Brain pericyte (primary cell): ENCODE measurements around the gene NPC1L1.
A peak's percentile ranks its signal among the peaks of the same experiment; 100 is the strongest.
"Not testable (repeated sequence)": the region's sequence is repeated elsewhere in the genome, so short reads cannot be mapped to it uniquely, and the experiment has no call there.

Experiments used
- DNase-seq: peaks from one replicate; pipeline ENCODE4 v3.0.0-alpha.2; 2012; ENCODE audit warnings: low read depth, low spot score

The NPC1L1 gene

DNA sequence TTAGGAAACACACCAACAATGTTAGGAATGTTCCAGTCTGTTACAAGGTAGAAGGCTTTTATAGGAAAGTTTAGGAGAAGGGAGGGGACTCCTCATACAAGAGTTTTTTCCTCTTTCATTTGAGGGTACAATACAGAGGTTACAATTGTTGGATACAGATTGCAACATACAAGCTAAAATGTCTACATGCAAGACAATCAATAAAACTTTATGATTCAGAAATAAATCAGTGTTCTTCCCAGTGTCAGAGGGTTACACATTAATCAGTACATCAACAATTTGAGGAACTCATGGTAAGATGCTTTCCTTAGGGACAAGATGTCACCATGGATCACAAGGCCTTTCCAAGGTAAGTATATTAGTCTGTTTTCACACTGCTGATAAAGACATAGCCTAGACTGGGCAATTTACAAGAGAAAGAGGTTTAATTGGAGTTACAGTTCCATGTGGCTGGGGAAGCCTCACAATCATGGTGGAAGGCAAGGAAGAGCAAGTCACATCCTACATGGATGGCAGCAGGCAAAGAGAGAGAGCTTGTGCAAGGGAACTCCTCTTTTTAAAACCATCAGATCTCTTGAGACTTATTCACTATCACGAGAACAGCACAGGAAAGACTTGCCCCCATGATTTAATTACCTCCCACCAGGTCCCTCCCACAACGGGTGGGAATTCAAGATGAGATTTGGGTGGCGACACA is 34.4 kb downstream of the NPC1L1 start:
- not testable (repeated sequence) for DNase-seq

DNA sequence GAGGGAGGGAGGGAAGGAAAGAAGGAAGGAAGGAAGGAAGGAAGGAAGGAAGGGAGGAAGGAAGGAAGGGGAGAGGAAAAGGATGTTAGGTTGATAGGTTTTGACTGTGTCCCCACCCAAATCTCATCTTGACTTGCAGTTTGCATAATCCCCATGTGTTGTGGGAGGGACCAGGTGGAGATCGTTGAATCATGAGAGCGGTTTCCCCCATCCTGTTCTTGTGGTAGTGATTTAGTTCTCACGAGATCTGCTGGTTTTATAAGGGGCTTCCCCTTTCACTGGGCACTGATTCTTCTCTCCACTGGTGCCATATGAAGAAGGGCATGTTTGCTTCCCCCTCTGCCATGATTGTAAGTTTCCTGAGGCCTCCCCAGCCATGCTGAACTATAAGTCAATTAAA is 35.5 kb downstream of the NPC1L1 start:
- DNase-seq = no peak

DNA sequence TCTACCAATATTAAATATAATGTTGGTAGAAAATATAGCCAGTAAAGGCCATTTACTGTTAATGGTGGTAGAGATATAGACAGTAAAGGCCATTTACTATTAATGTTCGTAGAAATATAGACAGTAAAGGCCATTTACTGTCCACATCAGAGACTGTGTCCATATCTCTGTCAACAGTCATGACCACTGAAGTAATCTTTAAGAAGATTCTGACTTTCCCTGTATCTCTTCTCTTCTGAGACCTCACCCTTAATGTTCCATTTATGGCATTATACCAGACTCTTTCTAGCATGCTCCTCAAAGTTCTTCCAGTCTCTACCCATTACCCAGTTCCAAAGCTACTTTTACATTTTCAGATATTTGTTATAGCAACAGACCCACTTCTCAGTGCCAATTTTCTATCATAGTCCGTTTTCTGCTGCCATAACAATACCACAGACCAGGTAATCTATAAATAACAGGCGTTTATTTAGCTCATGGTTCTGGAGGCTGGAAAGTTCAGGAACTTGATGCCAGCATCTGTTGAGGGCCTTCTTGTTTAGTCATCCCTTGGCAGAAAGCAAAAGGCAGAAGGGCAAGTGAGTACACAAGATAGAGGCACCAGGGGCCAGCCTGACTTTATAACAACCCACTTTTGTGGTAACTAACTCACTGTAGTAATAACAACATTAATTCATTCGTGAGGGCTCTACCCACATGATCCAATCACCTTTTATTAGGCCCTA is 42.7 kb downstream of the NPC1L1 start:
- DNase-seq = no peak

DNA sequence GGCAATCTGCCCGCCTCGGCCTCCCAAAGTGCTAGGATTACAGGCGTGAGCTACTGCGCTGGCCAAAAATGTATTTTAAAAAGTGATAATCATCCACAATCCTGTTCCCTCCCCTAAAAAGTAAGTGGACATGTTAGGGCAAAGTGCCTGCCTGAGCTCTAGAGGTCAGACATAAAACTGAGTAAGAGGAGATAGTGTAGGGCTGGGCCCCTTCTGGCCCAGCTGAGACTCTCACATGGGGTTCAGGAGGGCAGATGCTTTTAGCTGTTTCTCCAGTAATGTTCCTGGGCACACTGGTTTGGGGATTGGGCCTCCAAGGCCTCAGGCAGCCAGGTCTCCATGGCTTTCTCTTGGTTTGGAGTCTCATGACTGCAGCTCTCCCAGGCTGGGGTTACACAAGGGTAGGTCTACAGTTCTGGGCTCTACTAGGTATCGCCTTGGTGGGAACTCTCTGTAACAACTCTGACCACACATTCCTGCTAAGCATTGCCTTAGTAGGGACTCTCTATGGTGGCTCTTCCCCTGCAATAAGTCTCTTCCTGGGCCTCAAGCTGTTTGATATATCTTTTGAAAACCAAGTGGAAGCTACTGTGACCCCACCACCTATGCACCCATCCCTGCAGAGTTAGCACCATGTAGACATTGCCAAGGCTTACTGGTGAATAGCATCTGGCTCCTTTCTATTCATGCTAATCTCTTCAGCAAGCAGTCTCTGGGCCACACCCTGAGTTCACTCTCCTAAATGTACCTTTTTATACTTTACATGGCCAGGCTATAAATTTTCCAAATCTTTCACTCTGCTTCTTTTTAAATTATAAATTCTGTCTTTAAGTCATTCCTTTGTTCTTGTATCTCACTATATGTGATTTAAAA is 43.7 kb downstream of the NPC1L1 start:
- DNase-seq = no peak

- DNase-seq = no peak
These were observed 44.7 kb downstream of the NPC1L1 start for GRCh38 chr7:44496385-44496784.

- no peak for DNase-seq
These were observed 46.2 kb downstream of the NPC1L1 start for GRCh38 chr7:44494960-44495359.

DNA sequence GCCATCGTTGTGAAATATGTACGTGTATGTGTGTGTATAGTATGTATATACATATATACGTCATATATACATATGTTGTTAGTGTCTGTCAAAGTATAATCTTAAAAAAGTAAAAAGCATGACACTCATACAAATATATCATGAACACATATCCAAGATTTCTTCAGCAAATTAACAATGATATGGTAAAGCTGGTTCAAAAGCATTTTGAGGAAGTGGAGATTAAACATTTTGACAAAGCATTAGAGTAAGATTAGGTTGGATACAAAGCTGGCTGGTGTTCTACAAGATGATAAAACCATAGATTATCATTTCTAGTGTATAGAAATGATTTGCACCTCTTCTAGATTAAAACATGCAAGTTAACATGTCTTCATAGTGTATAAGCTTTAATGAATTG is 49.9 kb downstream of the NPC1L1 start:
- DNase-seq = no peak

GRCh38 chr7:44490351-44491200 is 50.6 kb downstream of the NPC1L1 start, which contains the start of gene NUDCD3:
Gene NUDCD3, minus strand, starts transcription at chr7:44490658. Its CDS starts 58 bp downstream, at chr7:44490600.
- DNase-seq = peak; percentile 44

GRCh38 chr7:44489955-44490350 is 51.2 kb downstream of the NPC1L1 start:
- DNase-seq = no peak

DNA sequence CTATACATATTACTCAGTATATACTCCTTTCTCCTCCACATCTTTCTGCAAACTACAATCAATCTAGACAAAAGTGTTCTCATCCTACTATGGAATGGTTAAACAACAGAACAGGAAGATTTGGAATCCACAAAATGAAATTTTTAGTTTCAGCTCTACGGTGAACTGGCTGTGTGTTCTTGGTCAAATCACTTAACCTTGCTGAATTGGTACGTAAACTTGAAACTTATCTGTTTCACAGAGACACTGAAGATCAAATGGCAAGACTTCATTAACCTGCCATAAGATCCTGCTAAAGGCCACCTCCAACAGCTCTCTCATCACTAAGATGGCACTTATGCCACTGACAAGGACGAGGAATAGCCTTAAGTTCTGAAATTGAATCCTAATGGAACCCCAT is 52.2 kb downstream of the NPC1L1 start:
- no peak for DNase-seq

- DNase-seq = no peak
These were observed 54.4 kb downstream of the NPC1L1 start for GRCh38 chr7:44486693-44487092.

- DNase-seq = no peak
These were observed 55.1 kb downstream of the NPC1L1 start for GRCh38 chr7:44486001-44486400.

GRCh38 chr7:44484482-44485313 is 56.4 kb downstream of the NPC1L1 start:
- no peak for DNase-seq

DNA sequence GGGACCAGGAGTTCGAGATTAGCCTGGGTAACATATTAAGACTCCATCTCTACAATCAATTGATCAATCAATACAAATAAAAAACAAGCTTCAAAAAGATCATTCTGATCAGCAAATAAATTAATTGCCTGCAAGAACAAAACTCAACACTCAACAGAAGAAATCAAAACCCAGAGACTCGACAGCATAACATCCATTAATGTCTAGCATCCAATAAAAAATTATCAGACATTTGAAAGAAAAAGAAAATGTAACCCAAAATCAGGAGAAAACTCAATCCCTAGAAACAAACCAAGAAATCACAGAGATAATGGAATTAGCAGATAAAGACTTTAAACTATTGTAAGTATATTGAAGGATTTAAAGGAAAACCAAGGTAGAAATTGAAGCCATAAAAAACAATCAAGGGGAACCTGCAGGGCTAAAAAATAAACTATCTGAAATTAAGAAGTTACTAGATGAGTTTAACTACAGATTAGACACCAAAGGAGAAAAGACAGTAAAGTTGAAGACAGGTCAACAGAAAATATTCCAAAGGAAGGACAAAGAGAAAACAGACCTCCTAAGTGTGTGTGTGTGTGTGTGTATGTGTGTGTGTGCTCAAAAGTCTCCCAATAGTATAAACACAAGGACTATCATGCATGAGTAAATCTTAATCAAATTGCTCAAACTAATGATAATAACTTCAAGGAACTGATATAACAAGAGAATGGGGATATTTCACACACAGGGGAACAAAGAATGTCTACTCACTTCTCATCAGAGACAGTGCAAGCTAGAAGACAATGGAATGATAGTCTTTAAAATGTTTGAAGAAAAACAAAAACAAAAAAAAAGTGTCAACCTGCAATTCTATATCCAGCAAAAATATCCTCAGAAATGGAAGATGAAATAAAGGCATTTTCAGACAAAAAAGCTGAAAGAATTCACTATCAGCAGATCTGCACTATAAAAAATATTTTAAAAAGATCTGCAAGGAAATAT is 58.3 kb downstream of the NPC1L1 start:
- no peak for DNase-seq

DNA sequence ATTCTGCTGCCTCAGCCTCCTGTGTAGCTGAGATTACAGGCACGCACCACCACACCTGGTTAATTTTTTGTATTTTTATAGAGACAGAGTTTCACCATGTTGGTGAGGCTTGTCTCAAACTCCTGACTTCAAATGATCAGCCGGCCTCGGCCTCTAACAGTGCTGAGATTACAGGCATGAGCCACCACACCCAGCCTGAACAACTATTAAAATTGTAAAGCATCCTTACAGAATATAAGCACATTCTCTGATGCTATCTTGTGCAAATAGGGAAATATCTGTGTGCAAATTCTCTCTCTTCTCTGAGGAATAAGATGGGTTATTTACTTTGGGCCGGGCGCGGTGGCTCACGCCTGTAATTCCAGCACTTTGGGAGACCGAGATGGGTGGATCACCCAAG is 63.2 kb downstream of the NPC1L1 start:
- DNase-seq = no peak

- DNase-seq = peak; percentile 37
These were observed 63.9 kb downstream of the NPC1L1 start for GRCh38 chr7:44477063-44477830.

GRCh38 chr7:44476313-44476712 is 64.8 kb downstream of the NPC1L1 start:
- DNase-seq = no peak

- no peak for DNase-seq
These were observed 67.8 kb downstream of the NPC1L1 start for GRCh38 chr7:44473295-44473694.
